ENCODE measurements around the gene PLS3. TPM values are rescaled to one million over a fixed set of nuclear protein-coding genes. Genes with fewer than 3 reads are reported as not detected.
A peak's percentile ranks its signal among the peaks of the same experiment; 100 is the strongest.
"Not testable (repeated sequence)": the region's sequence is repeated elsewhere in the genome, so short reads cannot be mapped to it uniquely, and the experiment has no call there.

Gene PLS3
- total RNA-seq, 2 donors from 2014 or later = 34.8 to 47.5 TPM

- intact Hi-C loops (cut with DNase I) = no loop called here
- ATAC-seq (peak; percentile 30), DNase-seq (peak; percentile 29 to 60 (median 46))
- H3K27ac ChIP-seq = no peak overlapping the region
- WGBS, 2 donors = 18 to 22% methylated on average over 5 of the region's 5 CpGs
- H3K27me3 ChIP-seq = no peaks in the 10 kb centered on the region
- peak; percentile 74 to 93 (median 90) for TF ChIP-seq CTCF (IDR thresholded peaks at IDR 0.05)
- no peak for TF ChIP-seq POLR2A (IDR thresholded peaks at IDR 0.05)
- H3K36me3 ChIP-seq (replicated peaks in 1 of 2; ENCODE audit: insufficient read depth in 1 of 2, low read depth in 2 of 2) = no peaks in the 10 kb centered on the region
- H3K4me1 ChIP-seq = no peaks in the 10 kb centered on the region
- H3K9me3 ChIP-seq = no peaks in the 10 kb centered on the region
- no peak overlapping the region for H3K4me3 ChIP-seq
Measured at GRCh38 chrX:115642895-115643530, 82.0 kb downstream of the PLS3 start.

DNA sequence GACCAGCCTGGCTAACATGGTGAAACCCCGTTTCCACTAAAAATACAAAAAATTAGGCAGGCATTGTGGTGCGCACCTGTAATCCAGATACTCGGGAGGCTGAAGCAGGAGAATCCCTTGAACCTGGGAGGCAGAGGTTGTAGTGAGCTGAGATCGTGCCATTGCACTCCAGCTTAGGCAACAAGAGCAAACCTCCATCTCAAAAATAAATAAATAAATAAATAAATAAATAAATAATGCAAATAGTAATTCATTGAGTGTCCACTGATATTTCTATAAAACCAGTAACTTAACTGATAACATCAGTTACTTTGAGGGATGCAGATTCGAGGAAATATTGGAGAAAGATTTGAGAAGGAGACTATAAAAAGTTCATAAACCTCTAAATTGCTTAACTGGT is 83.4 kb downstream of the PLS3 start:
- H3K27me3 ChIP-seq; ATAC-seq; H3K27ac ChIP-seq; DNase-seq; H3K9me3 ChIP-seq; H3K4me3 ChIP-seq; H3K36me3 ChIP-seq (replicated peaks in 1 of 2; ENCODE audit: insufficient read depth in 1 of 2, low read depth in 2 of 2); intact Hi-C loops (cut with DNase I); H3K4me1 ChIP-seq: not testable (repeated sequence)
- WGBS, 2 donors = 85 to 86% methylated on average over 5 of the region's 5 CpGs

- no peak for ATAC-seq
- H3K27ac ChIP-seq = no peak overlapping the region
- intact Hi-C loops (cut with DNase I) = loop anchor here (5.0 kb wide), 1 partner anchor 322 kb away; no protein-coding TSS in a partner anchor
Measured at GRCh38 chrX:115649461-115650063, 88.6 kb downstream of the PLS3 start.

GRCh38 chrX:115650449-115650848 is 89.5 kb downstream of the PLS3 start:
- intact Hi-C loops (cut with DNase I) = no loop called here
- H3K27me3 ChIP-seq = no peaks in the 10 kb centered on the region
- H3K4me1 ChIP-seq = no peaks in the 10 kb centered on the region
- H3K4me3 ChIP-seq = no peak overlapping the region
- TF ChIP-seq CTCF (IDR thresholded peaks at IDR 0.05) (no peak), POLR2A (IDR thresholded peaks at IDR 0.05) (no peak)
- no peaks in the 10 kb centered on the region for H3K9me3 ChIP-seq
- ATAC-seq (no peak), DNase-seq (no peak)
- no peaks in the 10 kb centered on the region for H3K36me3 ChIP-seq (replicated peaks in 1 of 2; ENCODE audit: insufficient read depth in 1 of 2, low read depth in 2 of 2)
- H3K27ac ChIP-seq = no peak overlapping the region

More at GRCh38 chrX:115649461-115650063, 88.6 kb downstream of the PLS3 start:
- DNase-seq = no peak
- no peak for TF ChIP-seq CTCF (IDR thresholded peaks at IDR 0.05)
- H3K27me3 ChIP-seq = no peaks in the 10 kb centered on the region
- H3K36me3 ChIP-seq (replicated peaks in 1 of 2; ENCODE audit: insufficient read depth in 1 of 2, low read depth in 2 of 2) = no peaks in the 10 kb centered on the region
- H3K4me3 ChIP-seq = no peak overlapping the region
- no peaks in the 10 kb centered on the region for H3K9me3 ChIP-seq
- no peaks in the 10 kb centered on the region for H3K4me1 ChIP-seq
- 84 to 87% methylated on average over 5 of the region's 5 CpGs for WGBS, 2 donors

- Histone ChIP-seq H3K9me3 (no peaks in the 10 kb centered on the region), H3K27me3 (no peaks in the 10 kb centered on the region), H3K27ac (no peak overlapping the region), H3K4me3 (no peak overlapping the region), H3K4me1 (no peaks in the 10 kb centered on the region), H3K36me3 (replicated peaks in 1 of 2; ENCODE audit: insufficient read depth in 1 of 2, low read depth in 2 of 2) (no peaks in the 10 kb centered on the region)
- intact Hi-C loops (cut with DNase I) = no loop called here
- TF ChIP-seq POLR2A (IDR thresholded peaks at IDR 0.05) = no peak
- TF ChIP-seq CTCF (IDR thresholded peaks at IDR 0.05) = peak; percentile 11 to 48 (median 25)
- no peak for ATAC-seq
- peak; percentile 3 to 48 (median 16) for DNase-seq
- 7 to 10% methylated on average over 2 of the region's 2 CpGs for WGBS, 2 donors
Measured at GRCh38 chrX:115650916-115651315, 89.9 kb downstream of the PLS3 start.
